ENCODE data around the gene MINK1. TPM values are rescaled to one million over a fixed set of nuclear protein-coding genes. Genes with fewer than 3 reads are reported as not detected.

Gene MINK1
- total RNA-seq, 8 experiments from 2014 or later: 15.1 to 44.9 (median 22.2) TPM

DNA sequence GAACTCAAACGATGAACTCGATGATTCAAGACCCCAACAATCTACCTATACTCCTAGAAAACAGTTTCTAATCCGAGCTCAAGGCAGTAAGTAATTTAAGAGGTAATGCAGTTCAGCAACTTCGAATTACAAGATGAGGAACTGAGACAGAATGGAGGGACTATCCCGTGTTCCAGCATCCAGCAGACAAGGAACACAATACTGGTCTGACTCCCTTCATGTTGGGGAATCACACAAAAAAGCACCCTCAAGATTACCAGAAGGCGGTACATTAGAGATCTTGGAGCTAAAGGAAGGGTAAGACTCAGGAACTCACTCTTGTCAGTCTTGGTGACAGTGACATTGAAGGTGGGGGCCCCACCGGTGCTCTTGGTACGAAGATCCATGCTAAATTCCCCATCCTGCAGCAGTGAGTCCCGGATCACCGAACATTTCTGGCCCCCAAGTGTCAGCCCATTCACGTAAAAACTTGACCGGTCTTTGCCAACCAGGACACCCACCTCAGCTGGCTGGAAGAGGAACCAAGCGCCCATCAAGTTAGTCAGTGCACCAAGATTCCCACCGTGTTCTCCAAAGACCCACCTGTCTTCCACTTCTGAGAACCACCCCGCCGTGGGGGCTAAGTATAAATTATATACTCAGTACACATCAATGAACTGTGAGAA is 113.3 kb downstream of the MINK1 start:
- no peak overlapping the region for H3K27ac ChIP-seq
- H3K4me1 ChIP-seq (replicated peaks in 1 of 2): peaks cover 24 to 30% of the 10 kb centered on the region in 2 donors
- in situ Hi-C loops (cut with MboI; ENCODE audit: low pct_unique_long_range_greater_than_20kb in 2 of 9, low sequenced_read_pairs in 9 of 9, unreplicated experiment in 9 of 9): no loop called here
- ATAC-seq (replicated peaks in 6 of 8): no peak
- WGBS, 10 experiments: 8 to 73% (median 34%) methylated on average over 3 to 14 of the region's 16 CpGs; no CpG with 5 or more reads in 1 of the 10 experiments
- H3K4me3 ChIP-seq: peak overlapping the region; percentile 63 to 94 (median 90)

GRCh38 chr17:4947010-4947410 is 113.9 kb downstream of the MINK1 start:
- H3K27ac ChIP-seq: peak overlapping the region in 1 of 2 donors; percentile 95
- 0% methylated on average over 2 of the region's 7 CpGs; no CpG with 5 or more reads in 9 of the 10 experiments for WGBS, 10 experiments
- in situ Hi-C loops (cut with MboI; ENCODE audit: low pct_unique_long_range_greater_than_20kb in 2 of 9, low sequenced_read_pairs in 9 of 9, unreplicated experiment in 9 of 9): no loop called here
- peak overlapping the region; percentile 63 to 94 (median 90) for H3K4me3 ChIP-seq
- ATAC-seq (replicated peaks in 6 of 8): no peak
- peaks cover 27 to 31% of the 10 kb centered on the region in 2 donors for H3K4me1 ChIP-seq (replicated peaks in 1 of 2)

Other genes with a start within 250 kb of the MINK1 start
- 10 to 100 TPM in 1 of 8 experiments, 1 to 10 TPM in 3, under 1 TPM in 4; 0.20 to 13.5 (median 0.82) TPM for gene SMTNL2, start 248.8 kb upstream of the MINK1 start, total RNA-seq
- gene ALOX15, start 191.7 kb upstream of the MINK1 start, total RNA-seq: 1,000 to 10,000 TPM in 3 of 8 experiments, 1 to 10 TPM in 1, under 1 TPM in 3, not detected in 1; 0.07 to 3,411 (median 2.2) TPM
- gene PELP1, start 129.2 kb upstream of the MINK1 start, total RNA-seq: 10 to 100 TPM; 23.2 to 52.6 (median 42.7) TPM
- gene ARRB2, start 122.7 kb upstream of the MINK1 start, total RNA-seq: 10 to 100 TPM in 7 of 8 experiments, 1 to 10 TPM in 1; 7.0 to 37.9 (median 27.5) TPM
- gene MED11, start 101.9 kb upstream of the MINK1 start, total RNA-seq: 10 to 100 TPM; 16.4 to 38.7 (median 22.3) TPM
- 1 to 10 TPM in 1 of 8 experiments, under 1 TPM in 6, not detected in 1; 0.14 to 1.1 (median 0.51) TPM for gene ZMYND15, start 93.5 kb upstream of the MINK1 start, total RNA-seq
- 10 to 100 TPM in 2 of 8 experiments, 1 to 10 TPM in 3, under 1 TPM in 3; 0.46 to 10.8 (median 3.8) TPM for gene CXCL16, start 93.4 kb upstream of the MINK1 start, total RNA-seq
- gene TM4SF5, start 61.5 kb upstream of the MINK1 start, total RNA-seq: not detected
- 1 to 10 TPM in 4 of 8 experiments, under 1 TPM in 2, not detected in 2; 0.27 to 4.3 (median 1.5) TPM for gene VMO1, start 47.0 kb upstream of the MINK1 start, total RNA-seq
- gene GLTPD2, start 44.4 kb upstream of the MINK1 start, total RNA-seq: under 1 TPM in 3 of 8 experiments, not detected in 5; 0.27 to 0.71 (median 0.65) TPM
- gene PSMB6, start 37.2 kb upstream of the MINK1 start, total RNA-seq: 100 to 1,000 TPM; 112 to 215 (median 160) TPM
- gene PLD2, start 26.2 kb upstream of the MINK1 start, total RNA-seq: 10 to 100 TPM in 4 of 8 experiments, 1 to 10 TPM in 4; 4.3 to 28.6 (median 11.4) TPM
- 10 to 100 TPM in 2 of 8 experiments, 1 to 10 TPM in 5, under 1 TPM in 1; 0.36 to 21.3 (median 3.4) TPM for gene C17orf107, start 66.2 kb downstream of the MINK1 start, total RNA-seq
- 1 to 10 TPM in 3 of 8 experiments, under 1 TPM in 5; 0.21 to 2.3 (median 0.57) TPM for gene CHRNE, start 69.8 kb downstream of the MINK1 start, total RNA-seq
- 1 to 10 TPM in 4 of 8 experiments, under 1 TPM in 4; 0.58 to 3.5 (median 0.94) TPM for gene GP1BA, start 98.9 kb downstream of the MINK1 start, total RNA-seq
- 100 to 1,000 TPM in 1 of 8 experiments, 10 to 100 TPM in 7; 36.1 to 100 (median 51.0) TPM for gene SLC25A11, start 106.7 kb downstream of the MINK1 start, total RNA-seq
- gene RNF167, start 106.9 kb downstream of the MINK1 start, total RNA-seq: 100 to 1,000 TPM in 3 of 8 experiments, 10 to 100 TPM in 5; 74.1 to 109 (median 89.5) TPM
- gene PFN1, start 115.2 kb downstream of the MINK1 start, total RNA-seq: 100 to 1,000 TPM; 143 to 541 (median 257) TPM
- 10 to 100 TPM in 6 of 8 experiments, 1 to 10 TPM in 2; 5.4 to 36.5 (median 14.9) TPM for gene ENO3, start 117.8 kb downstream of the MINK1 start, total RNA-seq
- gene SPAG7, start 134.5 kb downstream of the MINK1 start, total RNA-seq: 100 to 1,000 TPM in 1 of 8 experiments, 10 to 100 TPM in 7; 62.9 to 128 (median 87.9) TPM
- 10 to 100 TPM in 4 of 8 experiments, 1 to 10 TPM in 4; 6.2 to 36.9 (median 10.6) TPM for gene CAMTA2, start 154.3 kb downstream of the MINK1 start, total RNA-seq
- 1 to 10 TPM in 3 of 8 experiments, under 1 TPM in 5; 0.54 to 2.4 (median 0.78) TPM for gene INCA1, start 164.2 kb downstream of the MINK1 start, total RNA-seq
- gene KIF1C, start 164.6 kb downstream of the MINK1 start, total RNA-seq: 10 to 100 TPM in 4 of 8 experiments, 1 to 10 TPM in 4; 3.9 to 76.4 (median 16.4) TPM
- 1 to 10 TPM in 1 of 8 experiments, under 1 TPM in 7; 0.05 to 1.6 (median 0.38) TPM for gene SLC52A1, start 202.1 kb downstream of the MINK1 start, total RNA-seq
- 1 to 10 TPM in 5 of 8 experiments, under 1 TPM in 3; 0.22 to 8.5 (median 1.6) TPM for gene ZFP3, start 245.1 kb downstream of the MINK1 start, total RNA-seq

Measured in motor neuron (in vitro differentiated cells).